Measurements from ENCODE around the gene ACOX2. TPM values are rescaled to one million over a fixed set of nuclear protein-coding genes. Genes with fewer than 3 reads are reported as not detected.
A peak's percentile ranks its signal among the peaks of the same experiment; 100 is the strongest.

ACOX2 gene
- total and polyA plus RNA-seq, 2 of the 13 experiments (the other 11 are each of a cell fraction or from before 2014, with no cell fraction given), result 42.6 to 98.5 TPM

GRCh38 chr3:58520403-58521335, 16.3 kb downstream of the ACOX2 start (continued):
- TF ChIP-seq SALL1 (CRISPR knock-in tag; IDR thresholded peaks at IDR 0.05), result peak; percentile 90
- no peak for TF ChIP-seq PTBP1 (IDR thresholded peaks at IDR 0.05; ENCODE audit: low read depth, low read length, poor library complexity, severe bottlenecking)
- no peak for TF ChIP-seq ZNF672 (CRISPR knock-in tag; IDR thresholded peaks at IDR 0.05)
- TF ChIP-seq, protein P1, sequence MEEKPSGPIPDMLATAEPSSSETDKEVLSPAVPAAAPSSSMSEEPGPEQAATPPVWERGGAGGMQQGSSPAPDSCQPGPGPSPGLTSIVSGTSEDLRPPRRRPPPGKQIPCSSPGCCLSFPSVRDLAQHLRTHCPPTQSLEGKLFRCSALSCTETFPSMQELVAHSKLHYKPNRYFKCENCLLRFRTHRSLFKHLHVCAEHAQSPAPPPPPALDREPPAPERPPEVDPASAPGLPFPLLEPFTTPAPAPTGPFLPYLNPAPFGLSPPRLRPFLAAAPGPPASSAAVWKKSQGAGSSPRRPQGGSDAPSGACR (CRISPR knock-in tag; IDR thresholded peaks at IDR 0.05), result no peak
- no peak for TF ChIP-seq NR2F2 (IDR thresholded peaks at IDR 0.05; ENCODE audit: borderline replicate concordance, low read depth)
- TF ChIP-seq THAP11 (CRISPR knock-in tag; IDR thresholded peaks at IDR 0.05), result peak; percentile 47; the same call in 1 of the 2 replicates
- TF ChIP-seq ZFX (CRISPR knock-in tag; IDR thresholded peaks at IDR 0.05; ENCODE audit: low read depth), result peak; percentile 67
- no peak for TF ChIP-seq SNRNP70 (IDR thresholded peaks at IDR 0.05; ENCODE audit: low read depth, low read length)
- peak; percentile 66 for TF ChIP-seq MED1 (CRISPR knock-in tag; IDR thresholded peaks at IDR 0.05)
- no peak for TF ChIP-seq ZNF703 (CRISPR knock-in tag; IDR thresholded peaks at IDR 0.05; ENCODE audit: borderline replicate concordance)
- no peak for TF ChIP-seq ZNF678 (CRISPR knock-in tag; IDR thresholded peaks at IDR 0.05)
- no peak for TF ChIP-seq FOXM1 (CRISPR knock-in tag; IDR thresholded peaks at IDR 0.05)
- no peak for TF ChIP-seq NFATC3 (CRISPR knock-in tag; IDR thresholded peaks at IDR 0.05)
- peak; percentile 54; the same call in 1 of the 2 replicates for TF ChIP-seq ZBTB7B (CRISPR knock-in tag; IDR thresholded peaks at IDR 0.05)
- TF ChIP-seq, protein P2, sequence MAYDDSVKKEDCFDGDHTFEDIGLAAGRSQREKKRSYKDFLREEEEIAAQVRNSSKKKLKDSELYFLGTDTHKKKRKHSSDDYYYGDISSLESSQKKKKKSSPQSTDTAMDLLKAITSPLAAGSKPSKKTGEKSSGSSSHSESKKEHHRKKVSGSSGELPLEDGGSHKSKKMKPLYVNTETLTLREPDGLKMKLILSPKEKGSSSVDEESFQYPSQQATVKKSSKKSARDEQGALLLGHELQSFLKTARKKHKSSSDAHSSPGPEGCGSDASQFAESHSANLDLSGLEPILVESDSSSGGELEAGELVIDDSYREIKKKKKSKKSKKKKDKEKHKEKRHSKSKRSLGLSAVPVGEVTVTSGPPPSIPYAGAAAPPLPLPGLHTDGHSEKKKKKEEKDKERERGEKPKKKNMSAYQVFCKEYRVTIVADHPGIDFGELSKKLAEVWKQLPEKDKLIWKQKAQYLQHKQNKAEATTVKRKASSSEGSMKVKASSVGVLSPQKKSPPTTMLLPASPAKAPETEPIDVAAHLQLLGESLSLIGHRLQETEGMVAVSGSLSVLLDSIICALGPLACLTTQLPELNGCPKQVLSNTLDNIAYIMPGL (CRISPR knock-in tag; IDR thresholded peaks at IDR 0.05; ENCODE audit: borderline replicate concordance in 1 of 2, low read depth in 1 of 2), result no peak; a peak in 1 of 4 replicates
- no peak; the same call in 1 of the 2 replicates for TF ChIP-seq ZNF441 (CRISPR knock-in tag; IDR thresholded peaks at IDR 0.05; ENCODE audit: borderline replicate concordance)
- TF ChIP-seq MTA3 (CRISPR knock-in tag; IDR thresholded peaks at IDR 0.05), result no peak
- no peak for TF ChIP-seq SMARCE1 (IDR thresholded peaks at IDR 0.05; ENCODE audit: borderline replicate concordance)
- no peak for TF ChIP-seq MED13 (CRISPR knock-in tag; IDR thresholded peaks at IDR 0.05)
- TF ChIP-seq ASH2L (IDR thresholded peaks at IDR 0.05; ENCODE audit: insufficient read length, low read depth, low read length), result no peak
- no peak for TF ChIP-seq NPAS2 (CRISPR knock-in tag; IDR thresholded peaks at IDR 0.05; ENCODE audit: borderline replicate concordance)
- TF ChIP-seq, protein P3, sequence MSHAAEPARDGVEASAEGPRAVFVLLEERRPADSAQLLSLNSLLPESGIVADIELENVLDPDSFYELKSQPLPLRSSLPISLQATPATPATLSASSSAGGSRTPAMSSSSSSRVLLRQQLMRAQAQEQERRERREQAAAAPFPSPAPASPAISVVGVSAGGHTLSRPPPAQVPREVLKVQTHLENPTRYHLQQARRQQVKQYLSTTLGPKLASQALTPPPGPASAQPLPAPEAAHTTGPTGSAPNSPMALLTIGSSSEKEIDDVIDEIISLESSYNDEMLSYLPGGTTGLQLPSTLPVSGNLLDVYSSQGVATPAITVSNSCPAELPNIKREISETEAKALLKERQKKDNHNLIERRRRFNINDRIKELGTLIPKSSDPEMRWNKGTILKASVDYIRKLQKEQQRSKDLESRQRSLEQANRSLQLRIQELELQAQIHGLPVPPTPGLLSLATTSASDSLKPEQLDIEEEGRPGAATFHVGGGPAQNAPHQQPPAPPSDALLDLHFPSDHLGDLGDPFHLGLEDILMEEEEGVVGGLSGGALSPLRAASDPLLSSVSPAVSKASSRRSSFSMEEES (CRISPR knock-in tag; IDR thresholded peaks at IDR 0.05), result peak; percentile 97
- TF ChIP-seq TERF1 (CRISPR knock-in tag; IDR thresholded peaks at IDR 0.05), result no peak
